Astrocyte (in vitro differentiated cells and primary cell): ENCODE results near the gene PLLP.

Experiments used
- EZH2 ChIP-seq: IDR thresholded peaks from 2 replicates; pipeline ENCODE4 v1.6.1; 2012; ENCODE audit warnings: mild to moderate bottlenecking, low read length, inconsistent platforms; ENCODE audit not compliant: insufficient read depth
- TF ChIP-seq, protein P1 (sequence below): IDR thresholded peaks from 2 replicates; pipeline ENCODE4 v1.5.1; 2011; ENCODE audit warnings: low read depth, mild to moderate bottlenecking, inconsistent platforms, low read length, moderate library complexity; ENCODE audit not compliant: insufficient read depth

DNA sequence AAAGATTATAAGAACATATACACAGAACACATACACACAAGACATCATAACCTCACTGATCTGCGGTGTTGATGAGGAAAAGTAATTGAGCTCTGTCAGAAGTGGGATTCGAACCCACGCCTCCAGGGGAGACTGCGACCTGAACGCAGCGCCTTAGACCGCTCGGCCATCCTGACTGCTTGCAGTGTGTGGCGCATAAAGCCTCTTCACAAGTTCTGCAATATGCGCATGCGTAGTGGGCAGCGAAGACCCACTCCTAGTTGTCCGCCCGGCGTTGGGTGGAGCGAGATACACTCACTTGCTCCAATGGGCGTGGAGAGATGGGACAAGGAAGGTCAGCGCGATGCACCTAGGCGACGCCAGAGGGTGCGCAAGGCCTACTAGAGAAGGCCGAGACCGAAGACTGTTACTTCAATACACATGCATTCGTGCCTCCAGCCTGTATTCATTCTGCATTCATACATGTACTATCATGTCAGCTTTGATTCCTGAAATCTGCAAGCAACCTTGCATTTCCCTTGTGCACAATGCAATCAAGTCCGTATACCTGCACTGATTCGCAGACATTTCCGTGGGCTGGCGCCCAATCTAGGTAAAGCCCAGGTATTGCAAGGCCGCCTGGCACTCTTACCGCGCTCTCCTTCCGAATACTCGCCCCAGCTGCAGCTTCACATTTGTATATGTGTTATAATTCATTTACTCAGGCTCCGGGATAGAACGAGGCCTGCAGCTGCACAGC, 16.1 kb upstream of the PLLP start:
- TF ChIP-seq, protein P1, sequence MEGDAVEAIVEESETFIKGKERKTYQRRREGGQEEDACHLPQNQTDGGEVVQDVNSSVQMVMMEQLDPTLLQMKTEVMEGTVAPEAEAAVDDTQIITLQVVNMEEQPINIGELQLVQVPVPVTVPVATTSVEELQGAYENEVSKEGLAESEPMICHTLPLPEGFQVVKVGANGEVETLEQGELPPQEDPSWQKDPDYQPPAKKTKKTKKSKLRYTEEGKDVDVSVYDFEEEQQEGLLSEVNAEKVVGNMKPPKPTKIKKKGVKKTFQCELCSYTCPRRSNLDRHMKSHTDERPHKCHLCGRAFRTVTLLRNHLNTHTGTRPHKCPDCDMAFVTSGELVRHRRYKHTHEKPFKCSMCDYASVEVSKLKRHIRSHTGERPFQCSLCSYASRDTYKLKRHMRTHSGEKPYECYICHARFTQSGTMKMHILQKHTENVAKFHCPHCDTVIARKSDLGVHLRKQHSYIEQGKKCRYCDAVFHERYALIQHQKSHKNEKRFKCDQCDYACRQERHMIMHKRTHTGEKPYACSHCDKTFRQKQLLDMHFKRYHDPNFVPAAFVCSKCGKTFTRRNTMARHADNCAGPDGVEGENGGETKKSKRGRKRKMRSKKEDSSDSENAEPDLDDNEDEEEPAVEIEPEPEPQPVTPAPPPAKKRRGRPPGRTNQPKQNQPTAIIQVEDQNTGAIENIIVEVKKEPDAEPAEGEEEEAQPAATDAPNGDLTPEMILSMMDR = peak; percentile 99
- TF ChIP-seq EZH2 = no peak
